Neural cell (in vitro differentiated cells): Measurements from ENCODE around the gene TOGARAM1.

ENCODE experiments used
- EP300 ChIP-seq: fragments of 450-650 bp; conservative IDR thresholded peaks from 2 replicates; pipeline ENCODE4 v1.6.1; 2014; ENCODE audit warnings: antibody characterized with exemption, mild to moderate bottlenecking, moderate library complexity; ENCODE audit not compliant: poor library complexity, severe bottlenecking
- EZH2 ChIP-seq: fragments of 200-600, 300-800 bp; shearing (Covaris generic), sonication (generic); IDR thresholded peaks from 2 replicates; pipeline ENCODE4 v1.6.1; 2014; ENCODE audit warnings: antibody characterized with exemption, low read length, borderline replicate concordance, mild to moderate bottlenecking; ENCODE audit not compliant: insufficient read depth, poor library complexity, severe bottlenecking
- MXI1 ChIP-seq: fragments of 450-650 bp; conservative IDR thresholded peaks from 2 replicates; pipeline ENCODE4 v1.6.1; 2014; ENCODE audit warnings: antibody characterized with exemption, mild to moderate bottlenecking; ENCODE audit not compliant: poor library complexity, severe bottlenecking
- RAD21 ChIP-seq: fragments of 450-650 bp; conservative IDR thresholded peaks from 2 replicates; pipeline ENCODE4 v1.6.1; 2014; ENCODE audit warnings: antibody characterized with exemption, mild to moderate bottlenecking, moderate library complexity
- TAF1 ChIP-seq: IDR thresholded peaks from 2 replicates; pipeline ENCODE4 v1.6.1; 2012; ENCODE audit warnings: low read depth
- TF ChIP-seq, protein P1 (sequence below): fragments of 450-650 bp; IDR thresholded peaks from 2 replicates; pipeline ENCODE4 v1.5.1; 2014; ENCODE audit warnings: antibody characterized with exemption, mild to moderate bottlenecking, moderate library complexity; ENCODE audit not compliant: poor library complexity, severe bottlenecking

DNA sequence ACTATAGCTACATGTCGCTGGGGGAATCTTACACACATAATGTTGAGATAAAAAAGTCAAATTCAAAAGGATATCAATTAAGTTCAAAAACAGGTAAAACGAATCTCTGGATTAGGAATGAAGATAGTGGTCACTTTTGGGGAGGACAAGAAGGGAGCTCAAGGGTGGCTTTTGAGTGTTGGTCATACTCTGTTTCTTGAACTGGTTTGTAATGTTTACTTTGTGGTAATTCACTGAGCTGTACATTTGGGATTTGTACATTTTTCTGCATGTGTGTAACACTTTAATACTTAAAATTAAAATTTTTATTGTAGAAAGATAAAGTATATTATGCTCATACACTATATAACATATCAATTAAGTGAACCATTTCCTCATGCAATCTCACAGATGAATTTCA, 26.8 kb upstream of the TOGARAM1 start:
- TF ChIP-seq, protein P1, sequence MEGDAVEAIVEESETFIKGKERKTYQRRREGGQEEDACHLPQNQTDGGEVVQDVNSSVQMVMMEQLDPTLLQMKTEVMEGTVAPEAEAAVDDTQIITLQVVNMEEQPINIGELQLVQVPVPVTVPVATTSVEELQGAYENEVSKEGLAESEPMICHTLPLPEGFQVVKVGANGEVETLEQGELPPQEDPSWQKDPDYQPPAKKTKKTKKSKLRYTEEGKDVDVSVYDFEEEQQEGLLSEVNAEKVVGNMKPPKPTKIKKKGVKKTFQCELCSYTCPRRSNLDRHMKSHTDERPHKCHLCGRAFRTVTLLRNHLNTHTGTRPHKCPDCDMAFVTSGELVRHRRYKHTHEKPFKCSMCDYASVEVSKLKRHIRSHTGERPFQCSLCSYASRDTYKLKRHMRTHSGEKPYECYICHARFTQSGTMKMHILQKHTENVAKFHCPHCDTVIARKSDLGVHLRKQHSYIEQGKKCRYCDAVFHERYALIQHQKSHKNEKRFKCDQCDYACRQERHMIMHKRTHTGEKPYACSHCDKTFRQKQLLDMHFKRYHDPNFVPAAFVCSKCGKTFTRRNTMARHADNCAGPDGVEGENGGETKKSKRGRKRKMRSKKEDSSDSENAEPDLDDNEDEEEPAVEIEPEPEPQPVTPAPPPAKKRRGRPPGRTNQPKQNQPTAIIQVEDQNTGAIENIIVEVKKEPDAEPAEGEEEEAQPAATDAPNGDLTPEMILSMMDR = no peak
- no peak for TF ChIP-seq MXI1
- no peak for TF ChIP-seq RAD21
- TF ChIP-seq EZH2 = no peak
- no peak for TF ChIP-seq EP300
- no peak for TF ChIP-seq TAF1
